Fibroblast of lung (primary cell): Measurements from ENCODE around the gene RXRA. TPM values are rescaled to one million over a fixed set of nuclear protein-coding genes. Genes with fewer than 3 reads are reported as not detected.

Experiments used
- DNase-seq, 2 donors: peaks; one replicate each; pipeline versions ENCODE4 v3.0.0 to v3.0.0-alpha.2; 2010; ENCODE audit warnings: low read depth in 2 of 2
- H2AFZ ChIP-seq: 2 replicates; pipeline ENCODE4 v1.5.1; 2012; ENCODE audit warnings: low read length, control low read depth, inconsistent platforms
- H3K27ac ChIP-seq: 2 replicates; pipeline ENCODE4 v1.5.1; 2011; ENCODE audit warnings: low read length, control low read depth; ENCODE audit not compliant: insufficient read depth
- H3K27me3 ChIP-seq: 2 replicates; pipeline ENCODE4 v1.5.1; 2011; ENCODE audit warnings: mild to moderate bottlenecking, low read length; ENCODE audit not compliant: control insufficient read depth, insufficient read depth
- H3K36me3 ChIP-seq: 2 replicates; pipeline ENCODE4 v1.5.1; 2011; ENCODE audit warnings: low read length; ENCODE audit not compliant: control insufficient read depth, insufficient read depth
- H3K4me1 ChIP-seq: 2 replicates; pipeline ENCODE4 v1.5.1; 2011; ENCODE audit warnings: low read length; ENCODE audit not compliant: control insufficient read depth, insufficient read depth; ENCODE audit errors: extremely low read depth
- H3K4me2 ChIP-seq: 2 replicates; pipeline ENCODE4 v1.5.1; 2011; ENCODE audit warnings: low read length, control low read depth; ENCODE audit not compliant: insufficient read depth; ENCODE audit errors: extremely low read depth
- H3K4me3 ChIP-seq, 4 experiments: fragments of 200-600 bp in 1 of 4; sonication (generic) in 1 of 4; replicated peaks in 1 of 4; 2 replicates each; pipeline ENCODE4 v1.5.1; 2011 to 2016; ENCODE audit warnings: low read length in 4 of 4, low read depth in 3 of 4, mild to moderate bottlenecking in 3 of 4, control low read depth in 2 of 4, inconsistent platforms in 1 of 4, mixed read lengths in 1 of 4; ENCODE audit not compliant: insufficient read depth in 1 of 4; ENCODE audit errors: control extremely low read depth in 1 of 4
- H3K79me2 ChIP-seq: 2 replicates; pipeline ENCODE4 v1.5.1; 2012; ENCODE audit warnings: mild to moderate bottlenecking, low read length, inconsistent platforms; ENCODE audit not compliant: control insufficient read depth, insufficient read depth
- H3K9ac ChIP-seq: 2 replicates; pipeline ENCODE4 v1.5.1; 2011; ENCODE audit warnings: mild to moderate bottlenecking, low read length, control low read depth; ENCODE audit not compliant: insufficient read depth
- H3K9me3 ChIP-seq: 2 replicates; pipeline ENCODE4 v1.5.1; 2012; ENCODE audit warnings: low read depth, low read length; ENCODE audit not compliant: control insufficient read depth, insufficient read depth
- H4K20me1 ChIP-seq: 2 replicates; pipeline ENCODE4 v1.5.1; 2011; ENCODE audit warnings: low read length; ENCODE audit not compliant: control insufficient read depth, insufficient read depth; ENCODE audit errors: extremely low read depth
- CTCF ChIP-seq, 2 donors: IDR thresholded peaks in 1 of 2; conservative IDR thresholded peaks in 1 of 2; 1 replicate in 1 of 2; 2 replicates in 1 of 2; pipeline ENCODE4 v1.5.1; 2011 to 2012; ENCODE audit warnings: low read length in 2 of 2, control low read depth in 1 of 2, inconsistent platforms in 1 of 2, low read depth in 1 of 2, mild to moderate bottlenecking in 1 of 2
- EZH2 ChIP-seq: IDR thresholded peaks from 2 replicates; pipeline ENCODE4 v1.5.1; 2012; ENCODE audit warnings: low read length, control low read depth, mild to moderate bottlenecking; ENCODE audit errors: missing control alignments
- polyA plus RNA-seq, 2 donors: library from polyadenylated mRNA; depleted of rRNA in 1 of 2; stranded (reverse) in 1 of 2; unstranded in 1 of 2; fragments of >200 nt; gene quantifications; 2 replicates each; pipeline ENCODE4 v1.2.1, GENCODE V29; 2011 to 2012; ENCODE audit warnings: missing spikeins in 1 of 2
- total RNA-seq: library from RNA; depleted of rRNA; stranded (reverse); fragments of >200 nt; gene quantifications from 2 replicates; pipeline ENCODE4 v1.2.1, GENCODE V29; 2014

RXRA gene
- total and polyA plus RNA-seq, 2 donors (not counting 1 experiment from before 2014, with no cell fraction given) = 13.3 to 14.9 TPM

GRCh38 chr9:134323741-134324358 is 2.4 kb upstream of the RXRA start:
- Histone ChIP-seq H4K20me1 (no peaks in the 10 kb centered on the region), H3K4me3 (no peak overlapping the region), H3K27ac (no peak overlapping the region), H3K79me2 (peaks cover 21% of the 10 kb centered on the region), H3K9ac (no peak overlapping the region), H3K4me2 (no peak overlapping the region), H2AFZ (no peak overlapping the region), H3K9me3 (no peaks in the 10 kb centered on the region), H3K36me3 (no peaks in the 10 kb centered on the region), H3K27me3 (no peaks in the 10 kb centered on the region), H3K4me1 (peaks cover 10% of the 10 kb centered on the region)
- TF ChIP-seq EZH2 = no peak
- TF ChIP-seq CTCF (conservative IDR thresholded peaks at IDR 0.05 in 1 of 2, IDR thresholded peaks at IDR 0.05 in 1 of 2; ENCODE audit: low read depth in 1 of 2, low read length in 2 of 2) = no peak
- peak in 1 of 2 donors; percentile 75 for DNase-seq

- no peak overlapping the region for H3K27ac ChIP-seq
- peak overlapping the region in 2 of 4 experiments; percentile 30 to 80 for H3K4me3 ChIP-seq
- peak in 1 of 2 donors; percentile 54 for DNase-seq
Measured at GRCh38 chr9:134324359-134325095, 1.7 kb upstream of the RXRA start.

More at GRCh38 chr9:134324359-134325095, 1.7 kb upstream of the RXRA start:
- Histone ChIP-seq H3K4me2 (no peak overlapping the region), H3K79me2 (peaks cover 27% of the 10 kb centered on the region), H3K9me3 (no peaks in the 10 kb centered on the region), H2AFZ (no peak overlapping the region), H3K27me3 (no peaks in the 10 kb centered on the region), H3K4me1 (peaks cover 17% of the 10 kb centered on the region), H4K20me1 (no peaks in the 10 kb centered on the region), H3K9ac (no peak overlapping the region), H3K36me3 (no peaks in the 10 kb centered on the region)
- TF ChIP-seq EZH2 (no peak), CTCF (conservative IDR thresholded peaks at IDR 0.05 in 1 of 2, IDR thresholded peaks at IDR 0.05 in 1 of 2; ENCODE audit: low read depth in 1 of 2, low read length in 2 of 2) (no peak)
